Measurements from ENCODE around the gene PDE11A. TPM values are rescaled to one million over a fixed set of nuclear protein-coding genes. Genes with fewer than 3 reads are reported as not detected.

Gene PDE11A
- total and polyA plus RNA-seq, 2 donors from 2014 or later: 0.58 to 0.82 TPM

DNA sequence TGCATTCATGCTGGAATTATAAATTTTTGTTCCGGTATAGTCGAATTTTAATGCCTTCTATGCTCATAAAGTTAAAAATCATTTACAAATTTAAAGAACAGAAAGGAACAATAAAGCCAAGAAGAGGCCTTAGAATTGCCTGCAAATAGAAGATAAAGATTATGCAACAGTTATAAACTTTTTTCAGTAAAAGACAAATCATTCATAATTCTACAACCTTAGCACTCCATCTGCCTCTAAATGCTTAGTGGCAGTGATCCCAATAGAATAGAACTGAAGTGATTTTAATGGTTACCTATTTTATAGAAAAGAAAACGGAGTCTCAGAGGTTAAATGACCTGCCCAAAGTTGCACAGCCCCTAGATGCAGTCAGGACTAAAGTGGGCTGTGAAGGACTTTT, 468.8 kb downstream of the PDE11A start:
- intact Hi-C loops (cut with DNase I): no loop called here

GRCh38 chr2:177603181-177603580, 469.4 kb downstream of the PDE11A start:
- Histone ChIP-seq H3K27me3 (ENCODE audit: control insufficient read depth, insufficient read depth, low read length) (no peaks in the 10 kb centered on the region), H3K4me3 (ENCODE audit: low read length in 3 of 3) (no peak overlapping the region), H3K4me1 (ENCODE audit: control insufficient read depth in 2 of 3, insufficient read depth in 2 of 3, low read depth in 1 of 3, low read length in 3 of 3) (peaks cover 0 to 14% (median 4%) of the 10 kb centered on the region in 3 donors), H3K9me3 (ENCODE audit: control insufficient read depth in 2 of 3, insufficient read depth in 1 of 3, low read length in 3 of 3) (no peaks in the 10 kb centered on the region), H3K27ac (ENCODE audit: low read depth in 2 of 2, low read length in 2 of 2) (no peak overlapping the region), H3K36me3 (ENCODE audit: control insufficient read depth in 2 of 3, insufficient read depth in 3 of 3, low read length in 3 of 3) (no peaks in the 10 kb centered on the region), H3K9ac (ENCODE audit: low read length in 3 of 3) (peak overlapping the region in 1 of 3 donors; percentile 46)
- intact Hi-C loops (cut with DNase I): no loop called here
- FAIRE-seq (no peak), DNase-seq (no peak)
- no peak for TF ChIP-seq CTCF (IDR thresholded peaks at IDR 0.05; ENCODE audit: borderline replicate concordance, extremely low read depth, insufficient read depth)

More for the DNA sequence above, 468.8 kb downstream of the PDE11A start:
- no peak for FAIRE-seq
- DNase-seq: no peak
- H3K27ac ChIP-seq (ENCODE audit: low read depth in 2 of 2, low read length in 2 of 2): no peak overlapping the region
- H3K9ac ChIP-seq (ENCODE audit: low read length in 3 of 3): no peak overlapping the region
- no peaks in the 10 kb centered on the region for H3K9me3 ChIP-seq (ENCODE audit: control insufficient read depth in 2 of 3, insufficient read depth in 1 of 3, low read length in 3 of 3)
- no peaks in the 10 kb centered on the region for H3K27me3 ChIP-seq (ENCODE audit: control insufficient read depth, insufficient read depth, low read length)
- H3K36me3 ChIP-seq (ENCODE audit: control insufficient read depth in 2 of 3, insufficient read depth in 3 of 3, low read length in 3 of 3): no peaks in the 10 kb centered on the region
- H3K4me3 ChIP-seq (ENCODE audit: low read length in 3 of 3): no peak overlapping the region
- peaks cover 0 to 14% (median 4%) of the 10 kb centered on the region in 3 donors for H3K4me1 ChIP-seq (ENCODE audit: control insufficient read depth in 2 of 3, insufficient read depth in 2 of 3, low read depth in 1 of 3, low read length in 3 of 3)
- no peak for TF ChIP-seq CTCF (IDR thresholded peaks at IDR 0.05; ENCODE audit: borderline replicate concordance, extremely low read depth, insufficient read depth)

DNA sequence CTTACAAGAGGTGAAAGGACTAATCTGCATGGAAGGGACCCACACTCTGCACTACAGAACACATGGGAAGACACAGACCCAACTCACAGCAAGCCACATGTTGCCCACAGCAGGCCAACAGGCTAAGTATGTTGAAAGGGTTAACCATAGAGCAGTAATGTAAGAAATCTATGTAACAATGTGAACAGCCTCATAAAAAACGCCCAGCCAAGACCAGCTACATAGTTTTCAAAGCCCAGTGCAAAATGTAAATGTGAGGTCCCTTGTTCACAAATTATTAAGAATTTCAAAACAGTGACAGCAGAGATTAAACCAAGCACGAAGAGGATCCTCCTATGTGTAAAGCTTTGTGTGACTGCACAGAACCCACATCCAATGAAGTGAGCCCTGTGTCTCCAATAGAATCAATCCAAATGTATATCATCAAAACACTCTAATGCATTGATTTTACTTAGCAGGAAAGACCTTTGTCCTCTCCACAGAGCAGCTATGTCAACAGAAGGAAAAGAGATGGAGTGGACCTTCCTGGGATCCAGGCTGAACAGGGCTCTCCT, 469.9 kb downstream of the PDE11A start:
- Histone ChIP-seq H3K27me3 (ENCODE audit: control insufficient read depth, insufficient read depth, low read length) (no peaks in the 10 kb centered on the region), H3K4me3 (ENCODE audit: low read length in 3 of 3) (peak overlapping the region in 1 of 3 donors; percentile 27), H3K4me1 (ENCODE audit: control insufficient read depth in 2 of 3, insufficient read depth in 2 of 3, low read depth in 1 of 3, low read length in 3 of 3) (peaks cover 0 to 17% (median 4%) of the 10 kb centered on the region in 3 donors), H3K27ac (ENCODE audit: low read depth in 2 of 2, low read length in 2 of 2) (no peak overlapping the region), H3K36me3 (ENCODE audit: control insufficient read depth in 2 of 3, insufficient read depth in 3 of 3, low read length in 3 of 3) (no peaks in the 10 kb centered on the region), H3K9ac (ENCODE audit: low read length in 3 of 3) (peak overlapping the region in 1 of 3 donors; percentile 46), H3K9me3 (ENCODE audit: control insufficient read depth in 2 of 3, insufficient read depth in 1 of 3, low read length in 3 of 3) (no peaks in the 10 kb centered on the region)
- no peak for TF ChIP-seq CTCF (IDR thresholded peaks at IDR 0.05; ENCODE audit: borderline replicate concordance, extremely low read depth, insufficient read depth)
- intact Hi-C loops (cut with DNase I): no loop called here
- FAIRE-seq: no peak
- DNase-seq: peak in 1 of 5 donors; percentile 30

DNA sequence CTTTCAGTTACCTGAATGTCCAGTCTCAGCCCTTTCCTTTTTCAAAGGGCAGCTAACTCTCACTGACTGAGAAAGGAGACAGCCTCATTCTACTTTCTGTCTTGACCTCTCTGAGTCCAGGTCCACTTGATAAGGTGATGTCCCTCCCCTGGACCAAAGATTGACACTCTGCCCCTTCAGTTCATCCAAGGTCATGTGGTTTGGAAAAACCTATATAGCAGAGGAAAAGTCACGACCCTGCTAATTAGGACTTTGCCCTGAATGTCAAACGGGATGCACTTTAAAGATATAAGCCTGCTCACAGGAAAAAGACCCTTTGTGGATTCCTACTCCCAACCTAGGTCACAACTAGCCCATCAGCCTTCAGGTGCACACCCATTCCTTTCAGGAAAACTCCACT, 471.7 kb downstream of the PDE11A start:
- Histone ChIP-seq H3K9me3 (ENCODE audit: control insufficient read depth in 2 of 3, insufficient read depth in 1 of 3, low read length in 3 of 3) (no peaks in the 10 kb centered on the region), H3K4me1 (ENCODE audit: control insufficient read depth in 2 of 3, insufficient read depth in 2 of 3, low read depth in 1 of 3, low read length in 3 of 3) (peaks cover 0 to 17% (median 4%) of the 10 kb centered on the region in 3 donors), H3K36me3 (ENCODE audit: control insufficient read depth in 2 of 3, insufficient read depth in 3 of 3, low read length in 3 of 3) (no peaks in the 10 kb centered on the region), H3K27ac (ENCODE audit: low read depth in 2 of 2, low read length in 2 of 2) (no peak overlapping the region), H3K4me3 (ENCODE audit: low read length in 3 of 3) (no peak overlapping the region), H3K27me3 (ENCODE audit: control insufficient read depth, insufficient read depth, low read length) (no peaks in the 10 kb centered on the region), H3K9ac (ENCODE audit: low read length in 3 of 3) (no peak overlapping the region)
- FAIRE-seq (no peak), DNase-seq (no peak)
- no peak for TF ChIP-seq CTCF (IDR thresholded peaks at IDR 0.05; ENCODE audit: borderline replicate concordance, extremely low read depth, insufficient read depth)
- intact Hi-C loops (cut with DNase I): no loop called here

Data from kidney (tissue), 14 donors.